ENCODE data around the gene NOC2L. TPM values are rescaled to one million over a fixed set of nuclear protein-coding genes. Genes with fewer than 3 reads are reported as not detected.

NOC2L gene
- total RNA-seq, 1 experiment from 2014 or later, result 93.4 TPM

GRCh38 chr1:1005774-1006304 is 46.8 kb upstream of the NOC2L start:
- Mint-ChIP-seq H3K27ac (ENCODE audit: unreplicated experiment) (peak overlapping the region; percentile 99), H3K36me3 (ENCODE audit: insufficient read depth, unreplicated experiment) (peaks cover 53% of the 10 kb centered on the region), H3K4me3 (ENCODE audit: unreplicated experiment) (peak overlapping the region; percentile 61), H3K4me1 (ENCODE audit: low read depth, unreplicated experiment) (peaks cover 21% of the 10 kb centered on the region), H3K9me3 (ENCODE audit: unreplicated experiment) (no peaks in the 10 kb centered on the region), H3K27me3 (ENCODE audit: insufficient read depth, unreplicated experiment) (no peaks in the 10 kb centered on the region)
- H3K27me3 ChIP-seq (replicated peaks; ENCODE audit: control insufficient read depth, insufficient read depth, low read length), result no peaks in the 10 kb centered on the region
- BruUV-seq (replicated peaks), result TSS peak; percentile 30
- POLR2A ChIA-PET, result interaction anchor here (0.5 to 1.3 kb wide), 4 partner anchors 13 to 30 kb away, joined by 3 to 7 read pairs (median 3); no protein-coding TSS in a partner anchor
- intact Hi-C loops (cut with micrococcal nuclease; ENCODE audit: unreplicated experiment), result no loop called here
- H3K4me1 ChIP-seq, result peaks cover 47% of the 10 kb centered on the region
- TF ChIP-seq, protein P1, sequence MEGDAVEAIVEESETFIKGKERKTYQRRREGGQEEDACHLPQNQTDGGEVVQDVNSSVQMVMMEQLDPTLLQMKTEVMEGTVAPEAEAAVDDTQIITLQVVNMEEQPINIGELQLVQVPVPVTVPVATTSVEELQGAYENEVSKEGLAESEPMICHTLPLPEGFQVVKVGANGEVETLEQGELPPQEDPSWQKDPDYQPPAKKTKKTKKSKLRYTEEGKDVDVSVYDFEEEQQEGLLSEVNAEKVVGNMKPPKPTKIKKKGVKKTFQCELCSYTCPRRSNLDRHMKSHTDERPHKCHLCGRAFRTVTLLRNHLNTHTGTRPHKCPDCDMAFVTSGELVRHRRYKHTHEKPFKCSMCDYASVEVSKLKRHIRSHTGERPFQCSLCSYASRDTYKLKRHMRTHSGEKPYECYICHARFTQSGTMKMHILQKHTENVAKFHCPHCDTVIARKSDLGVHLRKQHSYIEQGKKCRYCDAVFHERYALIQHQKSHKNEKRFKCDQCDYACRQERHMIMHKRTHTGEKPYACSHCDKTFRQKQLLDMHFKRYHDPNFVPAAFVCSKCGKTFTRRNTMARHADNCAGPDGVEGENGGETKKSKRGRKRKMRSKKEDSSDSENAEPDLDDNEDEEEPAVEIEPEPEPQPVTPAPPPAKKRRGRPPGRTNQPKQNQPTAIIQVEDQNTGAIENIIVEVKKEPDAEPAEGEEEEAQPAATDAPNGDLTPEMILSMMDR (IDR thresholded peaks at IDR 0.05; ENCODE audit: insufficient read depth in 1 of 2, low read depth in 1 of 2, low read length in 1 of 2, severe bottlenecking in 1 of 2, unreplicated experiment in 1 of 2), result no peak
- peak overlapping the region; percentile 26 for H3K4me3 ChIP-seq (ENCODE audit: low read depth, low read length)
- H3K9me3 ChIP-seq, result no peaks in the 10 kb centered on the region
- no peaks in the 10 kb centered on the region for H3K36me3 ChIP-seq (ENCODE audit: control insufficient read depth, insufficient read depth, low read length)
- CTCF ChIA-PET, result interaction anchor here (1.0 to 1.8 kb wide), 4 partner anchors 14 to 53 kb away, joined by 3 to 10 read pairs (median 5); partner anchors contain the start of gene AGRN
- peak in 1 of 2 experiments; percentile 17 for DNase-seq

DNA sequence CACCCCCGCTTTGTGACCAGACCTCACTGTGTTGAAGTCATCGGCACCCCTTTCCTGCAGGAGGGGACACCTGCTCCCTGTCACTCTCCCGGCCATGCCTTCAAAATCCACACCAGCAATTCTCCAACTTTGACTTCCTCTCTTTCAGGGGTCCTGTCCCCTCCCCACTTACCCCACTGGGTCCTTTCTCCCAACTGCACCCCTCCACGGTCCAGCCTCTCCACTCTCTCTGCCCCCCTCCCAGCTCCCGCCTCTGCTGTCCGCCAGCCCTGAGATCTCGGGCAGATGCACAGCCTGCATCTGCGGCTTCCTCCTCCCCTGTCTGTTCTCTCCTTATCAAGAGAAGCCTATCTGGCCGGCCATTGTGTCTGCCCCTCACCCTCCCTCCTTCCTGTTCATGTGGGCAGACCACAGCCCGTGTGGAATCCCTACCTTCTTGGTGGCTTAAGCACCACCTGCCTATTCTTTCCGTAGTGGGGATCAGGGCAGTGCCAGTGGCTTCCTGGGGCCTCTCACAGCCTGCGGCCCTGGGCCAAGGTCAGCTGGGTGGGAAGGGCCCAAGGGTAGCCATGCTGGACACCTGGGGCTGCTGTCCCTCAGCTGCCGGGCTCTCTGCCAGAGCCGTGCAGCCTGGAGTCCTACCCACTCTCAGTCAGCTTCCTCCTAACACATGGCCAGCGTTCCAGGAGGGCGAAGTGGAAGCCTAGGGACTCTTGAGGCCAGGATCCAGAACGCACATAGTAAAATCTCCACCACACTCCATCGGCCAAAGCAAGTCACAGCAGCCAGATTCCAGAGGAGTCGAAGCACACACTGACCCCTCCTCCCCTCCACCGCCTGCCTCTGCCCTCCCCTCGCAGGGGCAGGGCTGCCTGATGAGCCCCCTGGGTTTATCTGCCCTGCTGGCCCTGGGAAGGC is 46.0 kb upstream of the NOC2L start:
- Mint-ChIP-seq H3K27me3 (ENCODE audit: insufficient read depth, unreplicated experiment) (no peaks in the 10 kb centered on the region), H3K9me3 (ENCODE audit: unreplicated experiment) (no peaks in the 10 kb centered on the region), H3K27ac (ENCODE audit: unreplicated experiment) (peak overlapping the region; percentile 90), H3K4me3 (ENCODE audit: unreplicated experiment) (peak overlapping the region; percentile 14), H3K4me1 (ENCODE audit: low read depth, unreplicated experiment) (peaks cover 21% of the 10 kb centered on the region), H3K36me3 (ENCODE audit: insufficient read depth, unreplicated experiment) (peaks cover 61% of the 10 kb centered on the region)
- intact Hi-C loops (cut with micrococcal nuclease; ENCODE audit: unreplicated experiment), result no loop called here
- DNase-seq, result peak in 1 of 2 experiments; percentile 35
- H3K4me1 ChIP-seq, result peaks cover 47% of the 10 kb centered on the region
- H3K27me3 ChIP-seq (replicated peaks; ENCODE audit: control insufficient read depth, insufficient read depth, low read length), result no peaks in the 10 kb centered on the region
- BruUV-seq (replicated peaks), result no TSS peak
- POLR2A ChIA-PET, result no interaction called here
- H3K9me3 ChIP-seq, result no peaks in the 10 kb centered on the region
- no peak overlapping the region for H3K4me3 ChIP-seq (ENCODE audit: low read depth, low read length)
- TF ChIP-seq, protein P1 (IDR thresholded peaks at IDR 0.05; ENCODE audit: insufficient read depth in 1 of 2, low read depth in 1 of 2, low read length in 1 of 2, severe bottlenecking in 1 of 2, unreplicated experiment in 1 of 2), result no peak
- CTCF ChIA-PET, result no interaction called here
- no peaks in the 10 kb centered on the region for H3K36me3 ChIP-seq (ENCODE audit: control insufficient read depth, insufficient read depth, low read length)

- no peak for DNase-seq
- Mint-ChIP-seq H3K4me1 (ENCODE audit: low read depth, unreplicated experiment) (peaks cover 21% of the 10 kb centered on the region), H3K27ac (ENCODE audit: unreplicated experiment) (peak overlapping the region; percentile 90), H3K4me3 (ENCODE audit: unreplicated experiment) (peak overlapping the region; percentile 14), H3K36me3 (ENCODE audit: insufficient read depth, unreplicated experiment) (peaks cover 63% of the 10 kb centered on the region), H3K27me3 (ENCODE audit: insufficient read depth, unreplicated experiment) (no peaks in the 10 kb centered on the region), H3K9me3 (ENCODE audit: unreplicated experiment) (no peaks in the 10 kb centered on the region)
- Histone ChIP-seq H3K36me3 (ENCODE audit: control insufficient read depth, insufficient read depth, low read length) (no peaks in the 10 kb centered on the region), H3K4me1 (peaks cover 47% of the 10 kb centered on the region), H3K4me3 (ENCODE audit: low read depth, low read length) (no peak overlapping the region), H3K27me3 (replicated peaks; ENCODE audit: control insufficient read depth, insufficient read depth, low read length) (no peaks in the 10 kb centered on the region), H3K9me3 (no peaks in the 10 kb centered on the region)
- BruUV-seq (replicated peaks), result no TSS peak
- TF ChIP-seq, protein P1 (IDR thresholded peaks at IDR 0.05; ENCODE audit: insufficient read depth in 1 of 2, low read depth in 1 of 2, low read length in 1 of 2, severe bottlenecking in 1 of 2, unreplicated experiment in 1 of 2), result no peak
- ChIA-PET POLR2A (no interaction called here), CTCF (no interaction called here)
- intact Hi-C loops (cut with micrococcal nuclease; ENCODE audit: unreplicated experiment), result no loop called here
These were observed 45.3 kb upstream of the NOC2L start for GRCh38 chr1:1004420-1004779.
